ENCODE measurements around the gene ZNF670.
"Not testable (repeated sequence)": the region's sequence is repeated elsewhere in the genome, so short reads cannot be mapped to it uniquely, and the experiment has no call there.

Gene ZNF670

DNA sequence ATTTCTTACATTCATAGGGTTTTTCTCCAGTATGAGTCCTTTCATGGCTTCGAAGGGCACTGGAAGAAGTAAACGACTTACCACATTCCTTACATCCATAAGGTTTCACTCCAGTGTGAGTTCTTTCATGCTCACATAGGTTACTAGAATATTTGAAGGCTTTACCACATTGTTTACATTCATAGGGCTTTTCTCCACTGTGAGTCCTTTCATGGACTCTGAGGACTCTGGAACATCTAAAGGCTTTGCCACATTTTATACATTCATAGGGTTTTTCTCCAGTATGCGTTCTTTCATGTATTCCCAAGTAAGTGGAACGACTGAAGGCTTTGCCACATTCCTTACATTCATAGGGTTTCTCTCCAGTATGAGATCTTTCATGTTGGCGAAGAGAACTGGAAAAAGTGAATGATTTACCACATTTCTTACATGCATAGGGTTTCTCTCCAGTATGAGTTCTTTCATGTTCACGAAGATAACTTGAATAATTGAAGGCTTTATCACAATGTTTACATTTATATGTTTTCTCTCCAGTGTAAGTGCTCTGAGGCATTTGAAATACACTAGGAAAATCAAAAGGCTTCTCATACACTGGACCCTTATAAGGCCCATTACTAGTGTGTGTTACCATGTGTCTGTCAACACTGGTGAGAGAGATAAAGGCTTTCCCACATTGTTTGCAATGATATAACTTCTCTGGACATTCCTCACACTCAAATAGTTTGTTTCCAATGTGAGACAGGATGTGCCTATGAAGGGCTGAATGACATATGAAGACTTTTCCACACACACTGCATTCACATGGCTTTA is 40.9 kb downstream of the ZNF670 start:
- no peak for DNase-seq

DNA sequence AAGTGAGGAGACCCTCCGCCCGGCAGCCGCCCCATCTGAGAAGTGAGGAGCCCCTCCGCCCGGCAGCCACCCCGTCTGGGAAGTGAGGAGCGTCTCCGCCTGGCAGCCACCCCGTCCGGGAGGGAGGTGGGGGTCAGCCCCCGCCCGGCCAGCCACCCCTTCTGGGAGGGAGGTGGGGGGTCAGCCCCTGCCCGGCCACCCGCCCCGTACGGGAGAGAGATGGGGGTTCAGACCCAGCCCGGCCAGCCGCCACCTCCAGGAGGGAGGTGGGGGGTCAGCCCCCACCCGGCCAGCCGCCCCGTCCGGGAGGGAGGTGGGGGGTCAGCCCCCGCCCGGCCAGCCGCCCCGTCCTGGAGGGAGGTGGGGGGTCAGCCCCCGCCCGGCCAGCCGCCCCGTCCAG is 46.3 kb downstream of the ZNF670 start:
- DNase-seq: not testable (repeated sequence)

Measured in NCI-H510A treated with DMSO at 0.1 percent for 48 hours (cell line).